ENCODE measurements around the gene SQSTM1.

DNA sequence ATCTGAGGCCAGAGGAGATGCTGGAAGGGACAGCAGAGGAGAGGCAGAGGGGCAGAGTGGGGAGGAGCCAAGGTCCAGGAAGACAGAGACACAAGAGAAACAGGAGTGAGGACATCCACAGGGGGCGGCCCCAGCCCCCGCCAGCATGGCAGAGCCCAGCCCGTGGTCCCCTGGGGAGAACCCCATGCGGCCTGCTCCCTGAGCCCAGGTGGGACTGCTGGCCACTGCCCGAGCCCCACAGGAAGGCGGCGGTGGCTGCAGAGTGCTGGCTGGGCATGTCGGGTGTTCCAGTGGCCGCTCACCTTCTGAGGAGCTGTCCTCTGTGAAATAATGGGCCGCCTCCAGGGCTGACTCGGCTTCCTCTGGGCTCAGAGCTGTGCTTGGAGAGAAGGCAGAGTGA is 46.8 kb downstream of the SQSTM1 start:
- no peak for TF ChIP-seq SMC3 (IDR thresholded peaks at IDR 0.05; ENCODE audit: low read depth, low read length)
- no peak for TF ChIP-seq ELF1 (IDR thresholded peaks at IDR 0.05)
- TF ChIP-seq, protein P1, sequence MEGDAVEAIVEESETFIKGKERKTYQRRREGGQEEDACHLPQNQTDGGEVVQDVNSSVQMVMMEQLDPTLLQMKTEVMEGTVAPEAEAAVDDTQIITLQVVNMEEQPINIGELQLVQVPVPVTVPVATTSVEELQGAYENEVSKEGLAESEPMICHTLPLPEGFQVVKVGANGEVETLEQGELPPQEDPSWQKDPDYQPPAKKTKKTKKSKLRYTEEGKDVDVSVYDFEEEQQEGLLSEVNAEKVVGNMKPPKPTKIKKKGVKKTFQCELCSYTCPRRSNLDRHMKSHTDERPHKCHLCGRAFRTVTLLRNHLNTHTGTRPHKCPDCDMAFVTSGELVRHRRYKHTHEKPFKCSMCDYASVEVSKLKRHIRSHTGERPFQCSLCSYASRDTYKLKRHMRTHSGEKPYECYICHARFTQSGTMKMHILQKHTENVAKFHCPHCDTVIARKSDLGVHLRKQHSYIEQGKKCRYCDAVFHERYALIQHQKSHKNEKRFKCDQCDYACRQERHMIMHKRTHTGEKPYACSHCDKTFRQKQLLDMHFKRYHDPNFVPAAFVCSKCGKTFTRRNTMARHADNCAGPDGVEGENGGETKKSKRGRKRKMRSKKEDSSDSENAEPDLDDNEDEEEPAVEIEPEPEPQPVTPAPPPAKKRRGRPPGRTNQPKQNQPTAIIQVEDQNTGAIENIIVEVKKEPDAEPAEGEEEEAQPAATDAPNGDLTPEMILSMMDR (IDR thresholded peaks at IDR 0.05): no peak
- TF ChIP-seq RFX5 (IDR thresholded peaks at IDR 0.05; ENCODE audit: low read length): no peak
- no peak for TF ChIP-seq YY1 (IDR thresholded peaks at IDR 0.05; ENCODE audit: low read depth)
- no peak for TF ChIP-seq CHD2 (IDR thresholded peaks at IDR 0.05; ENCODE audit: low read length, partially characterized antibody)
- no peak for TF ChIP-seq IRF3 (IDR thresholded peaks at IDR 0.05; ENCODE audit: low read depth, low read length)
- no peak for TF ChIP-seq POLR2AphosphoS5 (IDR thresholded peaks at IDR 0.05; ENCODE audit: low read depth, low read length)
- TF ChIP-seq EZH2phosphoT487 (IDR thresholded peaks at IDR 0.05; ENCODE audit: borderline replicate concordance, low read depth): no peak
- no peak for TF ChIP-seq EP300 (IDR thresholded peaks at IDR 0.05; ENCODE audit: borderline replicate concordance in 1 of 2, low read depth in 1 of 2, low read length in 1 of 2)

All from SK-N-SH (cell line).